GM15510 (cell line): ENCODE measurements around the gene TRAF3.

Source experiments
- POLR2A ChIP-seq: IDR thresholded peaks from 3 replicates; pipeline ENCODE4 v1.6.1; 2011; ENCODE audit warnings: borderline replicate concordance; ENCODE audit not compliant: insufficient read length; ENCODE audit errors: extremely low read depth

TRAF3 gene

GRCh38 chr14:102905116-102906108 lies 128.2 kb downstream of the TRAF3 start:
- no peak for TF ChIP-seq POLR2A

- no peak for TF ChIP-seq POLR2A
Observed at GRCh38 chr14:102906616-102907302, 129.5 kb downstream of the TRAF3 start.

GRCh38 chr14:102907303-102907844 lies 130.1 kb downstream of the TRAF3 start:
- TF ChIP-seq POLR2A, result no peak

GRCh38 chr14:102907980-102908730 lies 130.9 kb downstream of the TRAF3 start:
- TF ChIP-seq POLR2A, result no peak

GRCh38 chr14:102908766-102909455 lies 131.7 kb downstream of the TRAF3 start:
- TF ChIP-seq POLR2A, result no peak

GRCh38 chr14:102909462-102909861 lies 132.2 kb downstream of the TRAF3 start:
- TF ChIP-seq POLR2A, result no peak

GRCh38 chr14:102909911-102910310 lies 132.7 kb downstream of the TRAF3 start:
- no peak for TF ChIP-seq POLR2A

- no peak for TF ChIP-seq POLR2A
Observed at GRCh38 chr14:102910442-102910841, 133.2 kb downstream of the TRAF3 start.

GRCh38 chr14:102911541-102911951 lies 134.3 kb downstream of the TRAF3 start:
- TF ChIP-seq POLR2A, result no peak

GRCh38 chr14:102911991-102912761 lies 134.9 kb downstream of the TRAF3 start:
- TF ChIP-seq POLR2A, result no peak

- TF ChIP-seq POLR2A, result no peak
Observed at GRCh38 chr14:102913341-102914211, 136.3 kb downstream of the TRAF3 start.
